ENCODE measurements around the gene B4GALT5. TPM values are rescaled to one million over a fixed set of nuclear protein-coding genes. Genes with fewer than 3 reads are reported as not detected.
A peak's percentile ranks its signal among the peaks of the same experiment; 100 is the strongest.

B4GALT5 gene
- total and polyA plus RNA-seq, 8 donors = 38.4 to 51.0 (median 45.8) TPM

DNA sequence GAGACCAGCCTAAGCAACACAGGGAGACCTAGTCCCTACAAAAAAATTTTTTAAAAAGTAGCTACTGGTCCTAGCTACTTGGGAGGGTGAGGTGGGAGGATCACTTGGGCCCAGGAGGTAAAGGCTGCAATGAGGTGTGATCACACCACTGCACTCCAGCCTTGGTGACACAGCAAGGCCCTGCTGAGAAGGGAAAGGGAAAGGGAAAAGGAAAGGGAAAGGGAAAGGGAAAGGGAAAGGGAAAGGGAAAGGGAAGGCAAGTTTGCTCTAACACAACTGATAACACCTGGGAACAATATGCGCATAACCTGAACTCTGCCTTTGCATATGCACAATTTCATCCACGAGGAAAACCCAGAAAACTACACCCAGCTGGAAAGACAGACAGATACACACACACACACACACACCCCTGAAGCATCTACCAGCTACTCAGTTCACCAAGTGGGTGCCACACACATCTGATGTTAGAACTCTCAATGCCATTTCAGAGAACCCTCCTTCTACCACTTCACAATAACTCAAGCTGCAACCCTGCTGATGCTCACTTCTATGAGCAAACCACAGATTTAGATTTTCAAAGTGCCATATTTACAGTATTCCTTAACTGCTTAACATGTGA is 19.1 kb downstream of the B4GALT5 start:
- H3K4me1 ChIP-seq = peaks cover 12 to 100% of the 10 kb centered on the region in 2 donors
- H3K27me3 ChIP-seq = no peaks in the 10 kb centered on the region
- TF ChIP-seq, protein P1, sequence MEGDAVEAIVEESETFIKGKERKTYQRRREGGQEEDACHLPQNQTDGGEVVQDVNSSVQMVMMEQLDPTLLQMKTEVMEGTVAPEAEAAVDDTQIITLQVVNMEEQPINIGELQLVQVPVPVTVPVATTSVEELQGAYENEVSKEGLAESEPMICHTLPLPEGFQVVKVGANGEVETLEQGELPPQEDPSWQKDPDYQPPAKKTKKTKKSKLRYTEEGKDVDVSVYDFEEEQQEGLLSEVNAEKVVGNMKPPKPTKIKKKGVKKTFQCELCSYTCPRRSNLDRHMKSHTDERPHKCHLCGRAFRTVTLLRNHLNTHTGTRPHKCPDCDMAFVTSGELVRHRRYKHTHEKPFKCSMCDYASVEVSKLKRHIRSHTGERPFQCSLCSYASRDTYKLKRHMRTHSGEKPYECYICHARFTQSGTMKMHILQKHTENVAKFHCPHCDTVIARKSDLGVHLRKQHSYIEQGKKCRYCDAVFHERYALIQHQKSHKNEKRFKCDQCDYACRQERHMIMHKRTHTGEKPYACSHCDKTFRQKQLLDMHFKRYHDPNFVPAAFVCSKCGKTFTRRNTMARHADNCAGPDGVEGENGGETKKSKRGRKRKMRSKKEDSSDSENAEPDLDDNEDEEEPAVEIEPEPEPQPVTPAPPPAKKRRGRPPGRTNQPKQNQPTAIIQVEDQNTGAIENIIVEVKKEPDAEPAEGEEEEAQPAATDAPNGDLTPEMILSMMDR (IDR thresholded peaks at IDR 0.05) = no peak
- peak; percentile 10 for ATAC-seq
- H3K27ac ChIP-seq = peak overlapping the region in 1 of 2 donors; percentile 30
- no peaks in the 10 kb centered on the region for H3K36me3 ChIP-seq
- no peaks in the 10 kb centered on the region for H3K9me3 ChIP-seq
- H3K4me3 ChIP-seq = no peak overlapping the region
- intact Hi-C loops (cut with DNase I) = no loop called here
- DNase-seq = no peak

DNA sequence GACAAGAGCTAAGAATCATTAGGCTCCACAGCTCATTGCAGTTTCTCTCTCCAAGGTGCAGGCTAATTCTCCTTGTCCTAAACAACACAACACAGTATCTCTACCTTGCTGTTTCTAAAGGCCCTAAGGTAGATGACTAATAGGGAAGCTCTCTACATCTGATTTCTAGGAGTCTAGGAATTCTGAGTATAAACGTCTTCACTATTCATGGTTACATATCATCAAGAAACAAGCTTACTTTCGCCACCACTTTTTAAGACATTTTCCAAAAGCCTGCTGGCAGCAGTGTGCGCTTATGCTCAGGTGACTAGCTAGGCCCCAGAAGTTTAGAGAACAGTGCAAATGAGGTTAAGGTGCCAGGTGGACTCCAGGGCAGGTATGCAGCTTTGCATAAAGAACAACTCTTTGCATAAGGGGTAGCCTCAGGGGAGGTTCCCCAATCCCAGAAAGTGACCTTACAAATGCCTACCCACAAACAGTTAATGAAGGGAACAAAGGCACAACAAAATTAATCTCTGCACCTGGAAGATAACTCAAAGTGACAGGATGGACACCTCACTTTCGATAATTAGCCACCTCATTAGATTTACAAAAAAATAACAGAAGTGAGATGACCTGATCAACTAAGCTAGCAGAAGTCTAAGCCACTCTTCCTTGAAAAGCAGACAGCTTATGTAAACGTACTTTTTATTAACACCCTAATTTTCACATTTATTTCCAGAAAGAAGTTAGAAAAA is 20.1 kb downstream of the B4GALT5 start:
- no peak for ATAC-seq
- H3K4me1 ChIP-seq = peaks cover 12 to 99% of the 10 kb centered on the region in 2 donors
- intact Hi-C loops (cut with DNase I) = no loop called here
- no peak overlapping the region for H3K4me3 ChIP-seq
- TF ChIP-seq, protein P1 (IDR thresholded peaks at IDR 0.05) = no peak
- no peaks in the 10 kb centered on the region for H3K27me3 ChIP-seq
- peak overlapping the region in 1 of 2 donors; percentile 30 for H3K27ac ChIP-seq
- H3K36me3 ChIP-seq = no peaks in the 10 kb centered on the region
- H3K9me3 ChIP-seq = no peaks in the 10 kb centered on the region
- DNase-seq = no peak

DNA sequence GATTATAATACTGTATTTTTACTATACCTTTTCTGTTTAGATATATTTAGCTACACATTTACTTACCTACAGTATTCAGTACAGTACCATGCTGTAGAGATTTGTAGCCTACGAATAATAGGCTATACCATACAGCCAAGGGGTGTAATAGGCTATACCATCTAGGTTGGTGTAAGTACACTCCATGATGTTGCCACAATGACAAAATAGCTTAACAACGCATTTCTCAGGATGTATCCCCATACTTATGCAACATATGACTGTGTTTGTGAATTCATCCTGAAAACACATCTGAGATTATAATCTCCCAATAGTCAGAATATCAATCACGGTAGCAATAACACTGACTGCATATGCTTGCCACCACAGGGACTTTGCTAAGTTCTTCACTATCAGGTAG is 20.7 kb downstream of the B4GALT5 start:
- TF ChIP-seq, protein P1 (IDR thresholded peaks at IDR 0.05) = no peak
- Histone ChIP-seq H3K27me3 (no peaks in the 10 kb centered on the region), H3K27ac (peak overlapping the region in 1 of 2 donors; percentile 30), H3K4me1 (peaks cover 14 to 99% of the 10 kb centered on the region in 2 donors), H3K36me3 (no peaks in the 10 kb centered on the region), H3K9me3 (no peaks in the 10 kb centered on the region), H3K4me3 (no peak overlapping the region)
- no peak for ATAC-seq
- intact Hi-C loops (cut with DNase I) = no loop called here
- no peak for DNase-seq

DNA sequence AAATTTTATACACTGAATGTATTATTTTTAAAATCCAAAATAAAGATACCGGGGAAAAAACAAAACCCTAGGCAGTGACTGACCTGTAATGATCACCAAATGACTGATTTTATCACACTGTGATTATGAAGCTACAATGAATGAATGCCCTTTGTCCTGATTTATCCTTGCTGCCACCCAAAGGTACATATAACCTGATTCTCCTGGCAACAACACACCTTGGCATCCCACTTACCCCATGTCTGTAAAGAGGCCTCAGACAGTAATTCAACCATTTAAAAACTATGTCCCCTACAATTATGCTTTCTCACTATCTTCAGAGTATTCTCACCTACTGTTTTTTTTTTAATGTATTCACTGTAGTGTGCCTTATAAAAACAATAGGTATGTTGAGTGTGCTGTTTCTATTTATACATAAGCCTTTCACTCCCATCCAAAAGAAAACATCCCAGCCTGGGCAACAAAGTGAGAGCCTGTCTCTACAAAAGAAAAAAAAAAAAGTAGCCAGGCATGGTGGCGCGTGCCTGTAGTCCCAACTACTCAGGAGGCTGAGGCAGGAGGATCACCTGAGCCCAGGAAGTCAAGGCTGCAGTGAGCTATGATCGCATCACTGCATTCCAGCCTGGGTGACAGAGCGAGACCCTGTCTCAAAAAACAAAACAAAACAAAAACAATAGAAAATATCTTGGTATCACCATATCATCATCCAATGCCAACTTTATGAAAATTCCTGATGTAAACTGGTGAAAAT is 21.7 kb downstream of the B4GALT5 start:
- Histone ChIP-seq H3K4me1 (peaks cover 14 to 99% of the 10 kb centered on the region in 2 donors), H3K4me3 (no peak overlapping the region), H3K27me3 (no peaks in the 10 kb centered on the region), H3K9me3 (no peaks in the 10 kb centered on the region), H3K27ac (peak overlapping the region; percentile 3 to 28), H3K36me3 (no peaks in the 10 kb centered on the region)
- TF ChIP-seq, protein P1 (IDR thresholded peaks at IDR 0.05) = no peak
- DNase-seq = no peak
- ATAC-seq = no peak
- intact Hi-C loops (cut with DNase I) = no loop called here
